ENCODE data around the gene NBPF1.
"Not testable (repeated sequence)": the region's sequence is repeated elsewhere in the genome, so short reads cannot be mapped to it uniquely, and the experiment has no call there.

The NBPF1 gene

DNA sequence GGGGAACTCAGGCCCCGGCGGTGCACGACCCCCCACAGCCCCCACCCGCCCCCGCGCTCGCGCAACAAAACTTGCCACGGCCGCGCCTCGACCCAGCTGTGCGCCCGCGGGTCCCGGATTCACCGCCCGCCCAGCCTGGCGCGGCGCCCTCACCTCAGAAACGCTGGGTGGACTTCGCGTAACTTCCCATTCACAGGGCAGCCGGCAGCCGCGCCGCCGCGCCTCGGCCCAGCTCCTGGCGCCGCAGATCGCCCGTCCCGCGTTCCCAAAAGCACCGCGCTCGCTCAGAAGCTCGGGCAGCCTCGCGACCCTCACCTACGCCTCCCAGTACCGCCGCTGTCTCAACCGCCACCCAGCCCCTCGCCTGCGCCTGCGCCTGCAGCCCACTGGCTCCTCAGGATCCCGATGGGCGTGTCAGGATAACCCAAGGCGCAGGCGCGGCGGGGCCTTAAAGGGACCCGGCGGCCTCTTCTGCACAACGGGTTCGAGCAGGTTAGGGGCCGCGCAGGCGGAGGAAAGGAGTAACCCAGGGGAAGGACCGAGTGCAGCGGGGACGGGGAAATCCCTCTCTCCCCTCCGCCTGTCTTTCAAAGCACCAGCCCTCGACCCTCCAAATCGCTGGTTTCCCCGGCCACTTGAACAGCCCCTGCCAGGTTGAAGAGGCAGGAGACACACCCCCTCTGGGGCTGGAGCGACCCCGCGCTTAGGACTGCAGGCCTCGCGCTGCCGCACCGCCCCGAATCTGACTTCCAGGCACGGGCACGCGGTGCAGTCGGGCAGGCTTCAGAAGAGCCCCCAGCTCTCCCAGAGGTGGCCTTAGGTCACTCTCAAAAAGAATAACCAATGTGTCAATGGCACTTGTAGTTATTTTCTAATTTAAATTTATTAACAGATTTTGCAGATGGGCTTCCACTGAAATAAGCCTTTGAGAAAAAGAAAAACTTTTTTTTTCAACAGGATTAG is at the start of gene NBPF1:
TSS of gene NBPF1 (minus strand) at position 380 of the 963 bp plus-strand sequence.
- DNase-seq = peak; percentile 100

DNA sequence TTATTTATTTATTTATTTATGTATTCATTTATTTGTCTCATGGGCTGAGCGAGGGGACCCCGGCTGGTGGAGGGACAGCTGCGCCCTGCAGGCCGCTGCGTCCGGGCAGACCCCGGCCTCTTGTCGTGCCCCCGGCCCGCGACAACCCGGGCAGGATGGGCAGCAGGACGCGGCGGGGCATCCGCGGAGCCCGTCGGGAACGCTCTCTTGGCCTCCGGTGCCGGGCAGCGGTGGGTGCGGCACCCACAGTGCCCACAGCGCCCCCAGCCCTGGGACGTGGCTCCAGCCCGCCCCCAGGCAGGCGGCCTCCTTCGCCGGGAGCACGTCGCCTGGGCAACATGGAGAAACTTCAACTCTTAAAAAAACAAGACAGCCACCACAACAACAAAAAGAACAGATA is 44.9 kb upstream of the NBPF1 start:
- not testable (repeated sequence) for DNase-seq

DNA sequence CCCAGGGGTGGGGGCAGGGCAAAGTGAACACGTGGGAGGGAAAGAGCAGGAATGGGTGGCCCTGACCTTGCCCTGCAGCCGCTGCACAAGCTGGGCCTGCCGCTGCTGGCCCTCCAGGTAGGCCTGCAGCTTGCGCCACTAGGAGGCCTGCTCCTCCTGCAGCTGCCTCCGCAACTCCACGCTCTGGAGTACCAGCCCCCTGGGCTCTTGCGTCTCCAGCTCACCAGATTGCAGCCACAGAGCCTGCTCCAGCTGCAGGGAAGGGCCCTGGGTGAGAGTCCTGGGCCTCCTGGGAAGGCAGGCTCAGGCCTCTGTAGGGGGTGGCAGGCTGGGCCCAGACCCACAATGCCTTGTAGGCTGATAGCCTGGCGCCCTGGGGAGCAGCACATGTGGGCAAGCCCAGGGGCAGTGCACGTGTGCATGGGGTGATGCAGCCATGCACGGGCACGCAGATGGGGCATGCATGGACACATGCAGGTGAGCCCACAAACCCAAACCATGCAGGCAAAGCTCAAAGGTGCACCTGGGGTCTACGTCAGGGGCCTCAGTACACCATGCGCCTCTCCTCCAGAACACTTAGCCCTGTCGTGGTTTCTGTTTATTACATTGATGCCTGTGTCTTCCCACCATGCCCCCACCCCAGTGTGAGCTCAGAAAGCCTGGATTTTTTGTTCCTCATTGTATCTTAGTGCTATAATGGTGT is 43.8 kb upstream of the NBPF1 start:
- not testable (repeated sequence) for DNase-seq

DNA sequence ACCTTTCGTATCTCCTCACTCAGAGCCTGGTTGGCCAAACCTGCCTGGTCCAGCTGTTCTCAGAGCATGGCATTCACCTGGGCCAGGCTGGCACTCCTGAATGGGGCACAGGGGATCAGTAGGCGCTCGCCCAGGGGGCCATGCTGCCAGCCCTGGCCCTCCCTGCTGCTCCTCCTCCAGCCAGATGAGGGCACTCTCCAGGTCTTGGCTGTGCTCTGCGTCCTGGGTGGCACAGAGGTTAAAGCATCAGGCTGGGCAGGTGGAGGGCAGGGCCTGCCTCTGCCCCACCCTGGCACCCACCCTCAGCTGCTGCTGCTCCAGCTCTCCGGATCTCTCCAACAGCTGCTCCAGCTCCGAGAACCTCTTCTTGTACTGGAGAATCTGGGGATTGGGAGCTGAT is 43.2 kb upstream of the NBPF1 start:
- not testable (repeated sequence) for DNase-seq

DNA sequence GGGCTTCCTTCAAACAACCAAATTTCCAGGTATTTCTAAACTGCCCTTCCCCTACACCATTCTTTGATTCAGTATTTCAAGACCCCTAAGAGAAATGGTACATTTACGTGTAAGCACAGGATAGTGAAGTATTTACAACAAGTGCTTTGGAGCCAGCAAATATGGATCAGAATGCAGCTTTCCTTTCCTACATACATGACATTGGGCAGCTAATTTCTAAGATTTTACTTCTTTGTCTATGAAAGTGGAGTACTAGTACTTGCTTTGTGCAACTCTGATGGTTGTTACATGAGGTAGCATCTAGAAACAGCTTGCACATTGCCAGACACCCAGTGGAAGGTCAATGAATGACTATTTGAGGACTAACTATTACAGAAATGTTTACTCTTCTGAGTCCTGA is 38.2 kb upstream of the NBPF1 start:
- DNase-seq = not testable (repeated sequence)

DNA sequence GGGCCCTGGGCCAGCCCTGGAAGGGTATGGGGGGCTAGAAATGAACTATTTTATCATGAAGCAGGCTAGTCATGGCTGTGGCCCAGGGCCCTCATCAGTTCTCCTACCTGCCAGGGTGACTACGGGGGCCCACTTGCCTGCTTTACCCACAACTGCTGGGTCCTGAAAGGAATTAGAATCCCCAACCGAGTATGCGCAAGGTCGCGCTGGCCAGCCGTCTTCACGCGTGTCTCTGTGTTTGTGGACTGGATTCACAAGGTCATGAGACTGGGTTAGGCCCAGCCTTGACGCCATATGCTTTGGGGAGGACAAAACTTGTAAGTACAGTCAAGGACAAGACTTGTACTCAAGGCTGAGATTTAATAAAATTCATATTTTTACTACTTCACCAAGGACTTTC is 36.6 kb upstream of the NBPF1 start:
- DNase-seq = not testable (repeated sequence)

DNA sequence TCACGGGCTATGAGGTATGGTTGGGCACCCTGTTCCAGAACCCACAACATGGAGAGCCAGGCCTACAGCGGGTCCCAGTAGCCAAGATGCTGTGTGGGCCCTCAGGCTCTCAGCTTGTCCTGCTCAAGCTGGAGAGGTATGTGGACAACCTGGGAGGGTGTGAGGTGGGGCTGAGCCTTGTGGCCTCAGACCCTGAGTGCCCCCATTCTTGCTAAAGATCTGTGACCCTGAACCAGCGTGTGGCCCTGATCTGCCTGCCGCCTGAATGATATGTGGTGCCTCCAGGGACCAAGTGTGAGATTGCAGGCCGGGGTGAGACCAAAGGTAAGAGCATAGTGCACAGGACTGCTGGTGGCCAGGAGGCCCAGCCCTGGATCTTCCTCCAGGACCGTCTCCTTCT is 36.0 kb upstream of the NBPF1 start:
- DNase-seq = not testable (repeated sequence)

DNA sequence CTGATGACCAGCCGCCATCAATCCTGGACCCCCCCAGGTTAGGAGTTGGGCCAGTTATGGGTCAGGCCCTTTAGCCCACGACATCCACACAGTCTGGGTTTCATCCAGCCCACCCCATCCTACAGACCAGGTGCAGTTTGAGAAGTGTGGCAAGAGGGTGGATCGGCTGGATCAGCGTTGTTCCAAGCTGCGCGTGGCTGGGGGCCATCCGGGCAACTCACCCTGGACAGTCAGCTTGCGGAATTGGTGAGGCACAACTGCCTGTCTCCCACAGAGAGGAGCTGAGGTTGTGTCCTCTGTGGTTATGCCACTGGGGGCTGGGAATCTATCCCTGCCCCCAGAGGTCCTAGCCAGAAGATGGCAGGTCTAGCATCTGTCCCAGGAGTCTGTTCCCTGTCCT is 35.4 kb upstream of the NBPF1 start:
- not testable (repeated sequence) for DNase-seq

DNA sequence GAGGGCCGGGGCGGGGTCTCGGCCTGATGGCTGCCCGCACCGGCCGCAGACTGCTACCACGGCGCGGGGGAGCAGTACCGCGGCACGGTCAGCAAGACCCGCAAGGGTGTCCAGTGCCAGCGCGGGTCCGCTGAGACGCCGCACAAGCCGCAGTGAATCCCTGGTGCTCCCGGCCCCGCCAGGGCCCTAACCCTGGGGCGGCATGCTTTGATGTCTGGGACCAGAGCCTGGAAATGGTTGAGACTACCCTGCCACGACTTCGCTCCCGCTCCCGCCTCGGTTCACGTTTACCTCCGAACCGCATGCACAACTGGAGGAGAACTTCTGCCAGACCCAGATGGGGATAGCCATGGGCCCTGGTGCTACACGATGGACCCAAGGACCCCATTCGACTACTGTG is 34.9 kb upstream of the NBPF1 start:
- DNase-seq = not testable (repeated sequence)

DNA sequence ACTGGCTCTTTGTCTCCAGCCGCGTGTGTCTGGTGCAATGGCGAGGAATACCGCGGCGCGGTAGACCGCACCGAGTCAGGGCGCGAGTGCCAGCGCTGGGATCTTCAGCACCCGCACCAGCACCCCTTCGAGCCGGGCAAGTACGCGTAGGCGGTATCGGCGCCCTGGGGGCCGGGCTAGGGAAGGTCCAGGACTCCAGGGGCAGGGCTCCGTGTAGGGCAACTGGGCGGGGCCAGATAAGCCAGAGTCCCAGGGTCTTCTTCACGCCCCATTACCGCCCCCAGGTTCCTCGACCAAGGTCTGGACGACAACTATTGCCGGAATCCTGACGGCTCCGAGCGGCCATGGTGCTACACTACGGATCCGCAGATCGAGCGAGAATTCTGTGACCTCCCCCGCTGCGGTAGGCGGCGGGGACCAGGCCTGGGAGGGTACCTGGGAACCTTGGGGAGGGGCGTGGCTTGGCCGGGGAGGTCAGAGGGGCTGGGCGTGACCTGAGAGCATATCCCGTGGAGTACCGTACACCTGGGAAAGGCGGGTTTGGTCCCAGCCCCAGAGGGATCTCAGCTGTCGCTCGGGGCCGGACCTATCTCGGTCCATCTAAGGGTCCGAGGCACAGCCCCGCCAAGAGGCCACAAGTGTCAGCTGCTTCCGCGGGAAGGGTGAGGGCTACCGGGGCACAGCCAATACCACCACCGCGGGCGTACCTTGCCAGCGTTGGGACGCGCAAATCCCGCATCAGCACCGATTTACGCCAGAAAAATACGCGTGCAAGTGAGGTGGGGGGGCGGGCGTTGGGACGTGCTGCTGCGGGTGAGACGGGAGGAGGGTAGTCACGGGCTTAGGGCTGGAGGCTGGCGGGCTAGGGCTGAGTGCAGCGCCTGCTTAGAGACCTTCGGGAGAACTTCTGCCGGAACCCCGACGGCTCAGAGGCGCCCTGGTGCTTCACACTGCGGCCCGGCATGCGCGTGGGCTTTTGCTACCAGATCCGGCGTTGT is 34.1 kb upstream of the NBPF1 start:
- DNase-seq = not testable (repeated sequence)

DNA sequence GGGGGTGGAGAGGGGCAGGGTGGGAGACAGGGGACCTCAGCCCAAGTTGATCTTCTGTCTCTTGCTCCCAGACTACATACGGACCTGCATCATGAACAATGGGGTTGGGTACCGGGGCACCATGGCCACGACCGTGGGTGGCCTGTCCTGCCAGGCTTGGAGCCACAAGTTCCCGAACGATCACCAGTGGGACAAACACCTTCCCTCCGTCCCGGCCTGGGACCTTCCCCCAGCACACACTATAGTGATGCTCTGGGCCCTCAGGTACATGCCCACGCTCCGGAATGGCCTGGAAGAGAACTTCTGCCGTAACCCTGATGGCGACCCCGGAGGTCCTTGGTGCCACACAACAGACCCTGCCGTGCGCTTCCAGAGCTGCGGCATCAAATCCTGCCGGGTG is 33.4 kb upstream of the NBPF1 start:
- DNase-seq = not testable (repeated sequence)

DNA sequence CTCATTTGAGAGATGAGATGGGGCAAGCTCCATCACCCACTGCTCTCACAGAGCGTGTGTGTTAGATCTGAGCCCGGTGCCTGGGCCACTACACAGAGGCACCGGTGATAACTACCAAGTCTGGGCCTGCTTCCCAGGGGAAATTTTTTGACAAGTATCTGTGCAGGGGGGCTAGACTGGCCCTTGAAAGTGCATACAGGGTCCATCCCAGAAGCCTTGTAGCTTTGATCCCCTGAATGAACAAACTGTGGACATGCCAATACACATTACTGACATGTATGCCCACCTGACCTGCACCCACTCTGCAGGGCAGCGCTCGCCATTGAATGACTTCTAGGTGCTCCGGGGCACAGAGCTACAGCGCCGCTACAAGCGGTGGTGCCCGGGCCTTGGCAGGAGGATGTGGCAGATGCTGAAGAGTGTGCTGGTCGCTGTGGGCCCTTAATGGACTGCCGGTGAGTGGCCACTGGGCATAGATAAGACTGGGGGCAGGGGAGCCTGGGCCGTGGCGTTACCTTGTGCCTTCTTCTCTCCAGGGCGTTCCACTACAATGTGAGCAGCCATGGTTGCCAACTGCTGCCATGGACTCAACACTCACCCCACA is 32.8 kb upstream of the NBPF1 start:
- not testable (repeated sequence) for DNase-seq

DNA sequence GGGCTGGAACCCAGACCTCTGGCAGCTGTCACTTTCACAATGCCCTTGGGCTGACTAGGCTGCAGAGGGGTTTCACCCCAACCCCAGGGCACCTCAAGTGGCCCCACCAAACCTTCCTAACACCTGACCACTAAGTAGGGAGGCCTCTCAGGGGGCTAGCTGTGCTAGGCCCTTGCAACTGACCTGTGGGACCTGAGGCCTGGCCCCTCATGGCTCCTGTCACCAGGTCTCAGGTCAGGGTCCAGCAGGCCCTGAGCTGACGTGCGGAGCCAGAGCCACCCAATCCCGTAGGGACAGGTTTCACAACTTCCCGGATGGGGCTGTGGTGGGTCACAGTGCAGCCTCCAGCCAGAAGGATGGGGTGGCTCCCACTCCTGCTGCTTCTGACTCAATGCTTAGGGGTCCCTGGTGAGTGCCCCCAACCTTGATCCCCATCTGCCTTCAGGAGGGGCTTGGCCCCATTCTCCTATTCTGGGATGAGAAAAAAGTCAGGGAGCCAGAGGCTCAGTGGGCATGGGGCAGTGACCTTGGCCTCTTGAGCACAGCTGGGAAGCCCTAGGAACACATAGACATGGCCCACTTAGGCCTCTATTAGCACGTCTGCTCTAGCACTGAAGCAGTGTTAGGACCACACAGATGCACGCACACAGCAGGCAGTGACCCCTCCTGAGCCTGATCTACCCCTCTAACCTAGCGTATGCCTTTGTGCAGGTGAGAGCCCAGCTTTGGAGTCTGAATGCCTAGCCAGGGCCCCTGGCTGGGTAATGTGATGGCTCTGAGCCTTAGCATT is 32.1 kb upstream of the NBPF1 start:
- DNase-seq = not testable (repeated sequence)

DNA sequence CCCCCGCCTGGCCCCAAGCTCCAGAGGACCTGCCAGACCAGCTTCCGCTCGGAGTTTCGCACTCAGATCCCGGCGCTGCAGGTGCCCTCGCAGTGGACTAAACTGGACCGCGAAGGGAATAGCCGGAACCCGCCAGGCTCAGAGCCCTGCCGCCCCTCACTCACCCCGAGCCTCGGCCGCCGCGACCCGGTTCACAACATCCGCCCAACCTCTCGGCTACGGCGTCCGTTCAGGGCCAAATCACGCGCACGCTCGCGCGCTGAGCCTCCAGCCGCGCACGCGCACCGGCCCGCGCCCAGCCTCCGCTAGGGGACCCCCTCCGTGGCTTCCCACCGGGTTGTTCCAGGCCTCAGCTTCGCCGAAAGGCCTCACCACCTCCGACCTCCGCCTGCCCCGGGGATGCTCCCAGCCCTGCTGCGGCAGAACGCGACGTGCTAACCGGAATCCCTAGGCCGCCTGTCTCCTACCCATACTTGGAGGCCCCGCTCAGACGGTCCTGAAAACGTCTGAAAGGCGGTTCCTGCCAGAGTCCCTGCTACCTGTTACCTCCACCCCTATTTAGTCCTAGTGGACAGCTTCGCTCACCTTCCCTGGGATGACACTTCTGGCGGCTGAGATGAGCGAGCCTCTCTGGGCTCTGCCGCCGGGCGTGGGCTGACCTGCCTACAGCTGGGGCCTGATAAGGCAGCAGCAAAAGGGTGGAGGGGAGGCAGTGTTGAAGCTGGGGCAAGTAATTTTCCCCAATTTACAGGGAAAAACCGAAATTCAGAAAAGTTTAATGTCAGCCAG is 31.3 kb upstream of the NBPF1 start:
- DNase-seq = peak; percentile 99

DNA sequence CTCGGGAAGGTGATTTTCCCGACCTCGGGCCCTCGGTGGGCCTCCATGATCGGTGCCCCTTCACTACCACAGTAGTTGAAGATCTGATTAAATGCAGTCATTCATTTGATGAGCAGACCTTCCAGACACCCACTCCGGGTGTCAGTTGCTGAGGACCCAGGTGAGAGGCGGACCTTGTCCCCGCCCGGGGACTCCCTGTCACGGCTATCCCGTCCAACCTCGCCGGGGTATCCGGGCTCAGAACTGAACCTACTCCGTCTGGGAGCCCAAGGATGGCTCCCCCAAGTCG is 30.8 kb upstream of the NBPF1 start:
- no peak for DNase-seq

DNA sequence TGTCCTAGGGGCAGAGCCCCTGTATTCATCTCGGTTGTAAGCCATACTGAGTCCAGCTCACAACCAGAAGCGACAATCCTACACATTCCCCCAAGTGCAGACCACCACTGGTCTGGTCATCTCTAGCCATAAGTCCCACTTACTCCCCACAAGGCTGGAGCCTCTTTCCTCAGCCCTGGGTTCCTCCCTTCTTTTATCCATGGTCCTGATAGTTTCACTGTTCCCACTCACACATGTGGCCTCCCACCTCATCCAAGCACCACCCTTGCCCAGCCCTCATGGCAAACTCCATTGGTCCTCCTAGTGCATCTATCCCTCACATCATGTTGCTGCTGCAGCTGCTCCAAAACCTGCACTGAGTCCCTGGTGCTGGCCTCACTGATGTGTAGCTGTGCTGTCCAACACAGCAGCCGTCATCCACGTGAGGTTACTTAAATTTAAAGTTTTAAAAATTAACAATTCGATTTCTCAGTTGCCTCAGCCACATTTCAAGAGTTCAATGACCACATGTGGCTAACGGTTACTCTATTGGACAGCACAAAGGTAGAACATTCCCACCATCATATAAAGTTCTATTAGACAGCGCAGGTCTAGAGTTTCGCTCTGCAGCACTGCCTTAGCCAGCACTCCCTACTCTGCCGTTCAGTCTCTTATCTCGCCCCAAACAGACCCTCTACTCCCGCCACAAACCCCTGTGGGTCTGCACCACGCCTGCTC is 30.3 kb upstream of the NBPF1 start:
- DNase-seq = peak; percentile 71

DNA sequence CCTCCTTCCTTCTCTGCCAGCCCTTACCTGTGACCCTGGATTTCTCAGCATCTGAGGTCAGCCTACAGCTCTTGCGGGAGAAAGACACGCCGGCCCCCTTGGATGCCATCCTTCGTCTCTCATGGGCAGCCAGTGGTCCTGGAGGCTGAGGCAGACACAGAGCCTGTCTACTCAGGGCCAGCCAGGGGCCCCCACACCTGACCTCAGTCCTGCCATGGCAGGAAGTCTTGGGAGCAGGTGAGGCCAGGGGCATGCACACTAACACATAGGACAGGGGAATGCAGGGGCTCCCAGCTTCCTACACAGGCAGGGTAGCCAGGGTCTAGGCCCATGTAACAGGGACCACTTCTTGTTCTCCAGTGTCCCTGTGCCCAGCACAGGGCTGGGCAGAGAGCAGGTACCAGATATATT is 29.6 kb upstream of the NBPF1 start:
- not testable (repeated sequence) for DNase-seq

DNA sequence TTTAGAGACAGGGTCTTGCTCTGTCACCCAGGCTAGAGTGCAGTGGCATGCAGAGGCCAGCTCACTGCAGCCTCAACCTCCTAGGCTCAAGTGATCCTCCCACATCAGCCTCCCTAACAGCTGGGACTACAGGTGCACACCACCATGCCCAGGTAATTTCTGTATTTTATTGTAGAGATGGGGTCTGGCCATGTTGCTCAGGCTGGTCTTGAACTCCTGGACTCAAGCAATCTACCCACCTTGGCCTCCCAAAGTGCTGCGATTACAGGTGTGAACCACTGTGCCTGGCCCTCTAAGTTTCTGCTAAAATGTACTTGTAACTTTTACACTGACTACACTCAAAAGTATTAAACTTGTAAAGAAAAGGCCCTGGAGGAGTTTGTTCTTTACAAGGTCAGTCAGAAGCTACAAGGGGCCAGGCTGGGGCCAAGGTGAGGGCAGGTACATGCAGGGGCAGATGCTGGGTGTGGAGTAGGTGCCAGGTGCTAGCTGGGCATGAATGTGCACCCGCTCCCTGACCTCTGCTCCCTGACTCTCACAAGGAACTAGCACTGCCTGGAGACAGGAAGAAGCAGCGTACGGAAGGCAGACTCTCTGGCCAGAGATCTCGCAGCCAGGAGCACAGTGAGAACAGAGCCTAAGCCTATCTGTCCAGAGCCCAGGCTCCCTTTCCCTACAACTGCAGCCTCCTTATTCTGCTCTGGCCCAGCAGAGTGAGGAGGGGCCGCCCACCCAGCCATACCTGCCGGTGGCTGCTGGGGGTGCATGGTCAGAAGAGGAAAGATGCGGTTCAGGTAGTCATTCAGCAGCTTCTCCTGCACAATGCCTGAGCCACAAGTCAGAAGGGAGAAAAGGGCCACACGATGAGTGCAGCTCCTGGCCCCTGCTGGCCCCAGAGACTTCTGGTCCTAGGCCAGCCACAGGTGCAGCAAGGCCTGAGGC is 28.9 kb upstream of the NBPF1 start:
- not testable (repeated sequence) for DNase-seq

Data from NCI-H82 (cell line).